ENCODE results near the gene POTEI.
"Not testable (repeated sequence)": the region's sequence is repeated elsewhere in the genome, so short reads cannot be mapped to it uniquely, and the experiment has no call there.

Gene POTEI

DNA sequence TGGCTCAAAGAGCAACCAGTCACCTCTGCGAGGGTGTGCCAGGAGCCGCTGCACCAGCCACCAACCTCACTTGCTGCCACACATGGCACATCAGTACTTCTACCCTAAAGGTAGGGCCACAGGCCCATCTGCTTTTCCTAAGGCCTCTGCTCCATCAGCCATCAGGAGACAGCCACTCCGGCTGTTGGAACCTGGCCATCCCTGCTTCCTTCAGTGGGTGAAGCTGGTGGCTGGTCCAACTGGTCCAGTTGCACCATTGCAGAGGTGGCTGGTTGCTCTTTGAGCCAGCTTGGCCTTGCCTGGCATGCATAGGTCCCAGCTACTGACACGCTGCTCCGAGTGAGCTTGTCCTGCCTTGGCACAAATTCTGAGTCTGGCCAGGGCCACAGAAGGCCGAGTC is 53.7 kb downstream of the POTEI start:
- DNase-seq = not testable (repeated sequence)

DNA sequence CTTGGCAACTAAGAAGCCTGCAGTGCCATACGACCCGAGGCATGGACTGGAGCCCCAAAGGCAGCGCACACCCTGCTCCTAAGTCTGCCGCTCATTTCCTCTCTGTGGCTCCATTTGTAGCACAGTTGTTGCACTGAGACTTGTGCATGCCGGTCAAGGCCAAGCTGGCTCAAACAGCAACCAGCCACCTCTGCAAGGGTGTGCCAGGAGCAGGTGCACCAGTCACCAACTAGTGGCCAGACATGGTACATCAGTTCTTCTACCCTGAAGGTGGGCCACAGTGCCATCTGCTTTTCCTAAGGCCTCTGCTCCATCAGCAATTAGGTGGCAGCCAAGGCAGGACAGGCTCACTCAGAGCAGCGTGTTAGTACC is 54.4 kb downstream of the POTEI start:
- DNase-seq = not testable (repeated sequence)

DNA sequence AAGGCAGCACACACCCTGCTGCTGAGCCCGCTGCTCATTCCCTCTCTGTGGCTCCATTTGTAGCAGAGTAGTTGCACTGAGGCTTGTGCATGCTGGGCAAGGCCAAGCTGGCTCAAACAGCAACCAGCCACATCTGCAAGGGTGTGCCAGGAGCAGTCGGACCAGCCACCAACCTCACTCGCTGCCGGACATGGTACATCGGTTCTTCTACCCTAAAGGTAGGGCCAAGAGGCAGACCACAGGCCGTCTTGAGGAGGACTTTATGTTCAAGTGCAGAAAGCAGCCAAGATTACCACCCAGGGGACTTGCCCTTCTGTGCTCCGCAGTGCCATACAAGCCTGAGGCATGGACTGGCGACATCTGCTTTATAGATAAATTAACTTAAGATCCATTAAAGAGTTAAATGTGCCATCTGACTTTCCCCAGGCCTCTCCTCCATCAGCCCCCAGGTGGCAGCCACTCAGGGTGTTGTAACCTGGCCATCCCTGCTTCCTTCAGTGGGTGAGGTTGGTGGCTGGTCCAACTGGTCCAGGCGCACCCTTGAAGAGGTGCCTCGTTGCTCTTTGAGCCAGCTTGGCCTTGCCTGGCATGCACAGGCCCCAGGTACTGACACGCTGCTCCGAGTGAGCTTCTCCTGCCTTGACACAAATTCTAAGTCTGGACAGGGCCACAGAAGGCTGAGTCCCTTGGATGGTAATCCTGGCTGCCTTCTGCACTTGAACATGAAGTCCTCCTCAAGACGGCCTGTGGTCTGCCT is 55.0 kb downstream of the POTEI start:
- DNase-seq = not testable (repeated sequence)

DNA sequence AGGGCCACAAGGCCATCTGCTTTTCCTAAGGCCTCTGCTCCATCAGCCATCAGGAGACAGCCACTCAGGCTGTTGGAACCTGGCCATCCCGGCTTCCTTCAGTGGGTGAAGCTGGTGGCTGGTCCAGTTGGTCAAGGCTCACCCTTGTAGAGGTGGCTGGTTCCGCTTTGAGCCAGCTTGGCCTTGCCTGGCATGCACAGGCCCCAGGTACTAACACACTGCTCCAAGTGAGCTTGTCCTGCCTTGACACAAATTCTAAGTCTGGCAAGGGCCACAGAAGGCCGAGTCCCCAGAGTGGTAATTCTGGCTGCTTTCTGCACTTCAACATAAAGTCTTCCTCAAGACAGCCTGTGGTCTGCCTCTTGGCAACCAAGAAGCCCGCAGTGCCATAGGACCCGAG is 56.2 kb downstream of the POTEI start:
- not testable (repeated sequence) for DNase-seq

- not testable (repeated sequence) for DNase-seq
Observed at GRCh38 chr2:130451823-130452222, 57.3 kb downstream of the POTEI start.

GRCh38 chr2:130451278-130451677 is 57.9 kb downstream of the POTEI start:
- DNase-seq = not testable (repeated sequence)

DNA sequence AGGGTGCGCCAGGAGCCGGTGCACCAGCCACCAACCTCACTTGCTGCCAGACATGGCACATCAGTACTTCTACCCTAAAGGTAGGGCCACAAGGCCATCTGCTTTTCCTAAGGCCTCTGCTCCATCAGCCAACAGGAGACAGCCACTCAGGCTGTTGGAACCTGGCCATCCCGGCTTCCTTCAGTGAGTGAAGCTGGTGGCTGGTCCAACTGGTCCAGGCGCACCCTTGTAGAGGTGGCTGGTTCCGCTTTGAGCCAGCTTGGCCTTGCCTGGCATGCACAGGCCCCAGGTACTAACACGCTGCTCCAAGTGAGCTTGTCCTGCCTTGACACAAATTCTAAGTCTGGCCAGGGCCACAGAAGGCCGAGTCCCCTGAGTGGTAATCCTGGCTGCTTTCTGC is 58.8 kb downstream of the POTEI start:
- not testable (repeated sequence) for DNase-seq

- peak; percentile 1 for DNase-seq
Observed at GRCh38 chr2:130427631-130428030, 81.5 kb downstream of the POTEI start.

DNA sequence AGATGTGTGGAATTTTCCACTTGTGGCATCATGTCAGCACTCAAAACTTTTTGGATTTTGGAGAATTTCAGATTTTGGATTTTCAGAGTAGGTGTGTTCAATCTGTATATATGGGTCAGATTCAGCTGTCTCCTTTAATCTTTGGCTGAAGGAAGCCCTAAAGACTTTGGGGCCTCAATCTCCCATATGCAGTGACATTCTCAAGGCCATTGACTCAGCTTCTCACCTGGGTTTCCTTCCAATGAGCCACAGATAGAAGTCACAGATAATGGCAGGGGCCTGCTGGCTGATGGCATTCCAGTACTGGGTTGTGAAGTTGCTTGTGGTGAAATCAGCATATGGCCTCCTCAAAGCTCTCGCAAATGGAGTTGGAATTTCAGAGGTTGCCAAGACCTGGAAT is 90.3 kb downstream of the POTEI start:
- not testable (repeated sequence) for DNase-seq

DNA sequence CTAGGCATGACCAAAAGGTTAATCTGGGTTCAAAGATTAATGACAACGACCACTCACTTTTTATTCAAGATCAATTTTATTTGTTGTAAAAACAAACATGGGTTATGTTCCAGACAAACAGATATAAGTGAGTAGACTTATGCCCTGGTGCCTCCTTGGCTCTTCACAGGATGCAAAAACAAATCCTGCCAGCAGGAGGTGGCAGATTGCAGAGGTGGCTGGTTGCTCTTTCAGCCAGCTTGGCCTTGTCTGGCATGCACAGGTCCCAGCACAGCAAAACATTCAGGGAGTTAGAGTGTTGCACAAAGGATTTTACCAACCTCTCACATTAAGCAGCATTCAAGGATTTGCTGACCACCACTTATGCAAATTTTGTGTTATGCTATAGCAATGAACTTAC is 92.4 kb downstream of the POTEI start:
- DNase-seq = not testable (repeated sequence)
